ENCODE results near the gene ITSN2.

GRCh38 chr2:24351627-24351938, 8.8 kb downstream of the ITSN2 start:
- no peak for TF ChIP-seq CSDC2 (CRISPR knock-in tag; IDR thresholded peaks at IDR 0.05)
- TF ChIP-seq, protein P1, sequence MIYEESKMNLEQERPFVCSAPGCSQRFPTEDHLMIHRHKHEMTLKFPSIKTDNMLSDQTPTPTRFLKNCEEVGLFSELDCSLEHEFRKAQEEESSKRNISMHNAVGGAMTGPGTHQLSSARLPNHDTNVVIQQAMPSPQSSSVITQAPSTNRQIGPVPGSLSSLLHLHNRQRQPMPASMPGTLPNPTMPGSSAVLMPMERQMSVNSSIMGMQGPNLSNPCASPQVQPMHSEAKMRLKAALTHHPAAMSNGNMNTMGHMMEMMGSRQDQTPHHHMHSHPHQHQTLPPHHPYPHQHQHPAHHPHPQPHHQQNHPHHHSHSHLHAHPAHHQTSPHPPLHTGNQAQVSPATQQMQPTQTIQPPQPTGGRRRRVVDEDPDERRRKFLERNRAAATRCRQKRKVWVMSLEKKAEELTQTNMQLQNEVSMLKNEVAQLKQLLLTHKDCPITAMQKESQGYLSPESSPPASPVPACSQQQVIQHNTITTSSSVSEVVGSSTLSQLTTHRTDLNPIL (CRISPR knock-in tag; IDR thresholded peaks at IDR 0.05; ENCODE audit: low read depth), result no peak
- no peak for TF ChIP-seq POU6F1 (CRISPR knock-in tag; IDR thresholded peaks at IDR 0.05; ENCODE audit: borderline replicate concordance, low read depth)
- TF ChIP-seq ZNF70 (CRISPR knock-in tag; IDR thresholded peaks at IDR 0.05), result no peak
- no peak for TF ChIP-seq PATZ1 (CRISPR knock-in tag; IDR thresholded peaks at IDR 0.05; ENCODE audit: borderline replicate concordance)
- TF ChIP-seq ZC3H10 (CRISPR knock-in tag; IDR thresholded peaks at IDR 0.05), result no peak
- TF ChIP-seq ZNF565 (CRISPR knock-in tag; conservative IDR thresholded peaks at IDR 0.05; ENCODE audit: low read depth), result no peak
- no peak for TF ChIP-seq TCF4 (CRISPR knock-in tag; IDR thresholded peaks at IDR 0.05; ENCODE audit: borderline replicate concordance)
- TF ChIP-seq ARNTL (CRISPR knock-in tag; IDR thresholded peaks at IDR 0.05; ENCODE audit: borderline replicate concordance, low read depth), result no peak
